T-helper 2 cell (primary cell): ENCODE data around the gene ANO9.
A peak's percentile ranks its signal among the peaks of the same experiment; 100 is the strongest.

Experiments
- DNase-seq, 5 experiments: peaks; one replicate each; pipeline versions ENCODE4 v3.0.0 to v3.0.0-alpha.2; 2012 to 2022

ANO9 gene

DNA sequence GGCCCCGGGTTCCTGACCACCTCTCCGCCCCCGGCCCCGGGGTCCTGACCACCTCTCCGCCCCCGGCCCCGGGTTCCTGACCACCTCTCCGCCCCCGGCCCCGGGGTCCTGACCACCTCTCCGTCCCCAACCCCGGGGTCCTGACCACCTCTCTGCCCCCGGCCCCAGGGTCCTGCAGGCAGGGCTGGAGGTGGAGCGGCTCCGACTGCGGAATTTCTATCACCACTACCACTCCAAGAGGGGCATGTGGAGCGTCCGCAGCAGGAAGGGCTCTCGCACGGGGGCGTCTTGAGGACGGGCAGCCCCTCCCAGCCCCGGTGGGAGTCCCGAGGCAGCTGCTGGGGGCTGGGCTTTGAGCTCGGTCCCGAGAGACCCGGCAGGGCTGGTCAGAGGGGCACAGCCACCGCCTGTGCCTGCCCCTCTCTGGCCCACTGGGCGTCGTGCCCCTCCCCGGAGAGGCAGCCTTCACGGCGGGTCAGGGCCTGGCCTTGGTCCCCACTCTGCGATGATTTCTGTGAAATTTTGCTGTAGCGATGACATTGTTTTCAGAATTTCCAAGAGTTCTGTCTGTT lies 60.2 kb downstream of the ANO9 start:
- DNase-seq: no peak

DNA sequence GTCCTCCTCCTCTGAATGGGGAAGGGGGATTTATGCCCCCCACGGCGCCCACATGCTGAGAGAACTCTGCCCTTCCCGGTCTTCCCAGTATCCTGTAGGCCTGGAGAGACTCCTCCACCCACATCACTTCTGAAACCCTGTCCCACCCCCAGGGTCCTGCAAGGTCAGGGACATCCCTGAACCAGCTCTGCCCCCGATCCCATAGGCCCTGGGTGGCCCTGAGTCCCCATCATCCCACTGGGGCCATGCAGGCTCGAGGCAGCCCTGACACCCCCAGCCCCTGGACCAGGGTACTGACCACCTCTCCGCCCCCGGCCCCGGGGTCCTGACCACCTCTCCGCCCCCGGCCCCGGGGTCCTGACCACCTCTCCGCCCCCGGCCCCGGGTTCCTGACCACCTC lies 60.8 kb downstream of the ANO9 start:
- DNase-seq: no peak

DNA sequence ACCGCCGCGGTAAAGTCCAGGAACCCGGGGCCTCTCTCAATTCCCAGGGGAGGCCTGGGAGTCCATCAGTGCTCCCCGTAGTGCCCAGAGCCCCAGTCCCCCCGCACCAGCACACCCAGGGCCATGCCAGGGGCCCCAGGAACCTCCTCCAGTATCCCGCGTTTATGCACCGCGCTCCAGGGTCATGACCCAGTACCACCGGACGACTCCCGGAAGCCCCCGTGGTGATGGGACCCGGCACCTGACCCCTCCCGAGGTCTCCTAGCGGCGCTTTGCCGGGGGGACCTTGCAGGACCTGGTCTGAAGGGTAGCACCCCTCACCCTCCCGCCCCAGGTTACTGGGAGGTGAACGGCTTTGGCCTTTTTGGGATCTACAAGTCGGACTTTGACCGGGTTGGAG lies 61.3 kb downstream of the ANO9 start:
- no peak for DNase-seq

DNA sequence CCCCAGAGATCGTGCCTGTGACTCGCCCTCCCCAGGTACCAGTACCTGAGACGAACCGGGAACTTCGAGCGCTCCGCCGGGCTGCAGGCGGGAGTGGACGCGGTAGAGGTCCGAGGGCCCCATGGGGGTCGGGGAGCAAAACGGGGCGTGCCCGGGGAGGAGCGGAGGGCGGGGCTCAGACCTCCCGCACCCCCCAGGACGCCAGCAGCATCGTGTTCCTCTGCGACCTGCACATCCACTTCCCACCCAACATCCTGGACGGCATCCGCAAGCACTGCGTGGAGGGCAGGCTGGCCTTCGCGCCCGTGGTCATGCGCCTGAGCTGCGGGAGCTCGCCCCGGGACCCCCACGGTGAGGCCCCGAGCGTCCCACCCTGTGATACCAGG lies 61.7 kb downstream of the ANO9 start:
- no peak for DNase-seq

DNA sequence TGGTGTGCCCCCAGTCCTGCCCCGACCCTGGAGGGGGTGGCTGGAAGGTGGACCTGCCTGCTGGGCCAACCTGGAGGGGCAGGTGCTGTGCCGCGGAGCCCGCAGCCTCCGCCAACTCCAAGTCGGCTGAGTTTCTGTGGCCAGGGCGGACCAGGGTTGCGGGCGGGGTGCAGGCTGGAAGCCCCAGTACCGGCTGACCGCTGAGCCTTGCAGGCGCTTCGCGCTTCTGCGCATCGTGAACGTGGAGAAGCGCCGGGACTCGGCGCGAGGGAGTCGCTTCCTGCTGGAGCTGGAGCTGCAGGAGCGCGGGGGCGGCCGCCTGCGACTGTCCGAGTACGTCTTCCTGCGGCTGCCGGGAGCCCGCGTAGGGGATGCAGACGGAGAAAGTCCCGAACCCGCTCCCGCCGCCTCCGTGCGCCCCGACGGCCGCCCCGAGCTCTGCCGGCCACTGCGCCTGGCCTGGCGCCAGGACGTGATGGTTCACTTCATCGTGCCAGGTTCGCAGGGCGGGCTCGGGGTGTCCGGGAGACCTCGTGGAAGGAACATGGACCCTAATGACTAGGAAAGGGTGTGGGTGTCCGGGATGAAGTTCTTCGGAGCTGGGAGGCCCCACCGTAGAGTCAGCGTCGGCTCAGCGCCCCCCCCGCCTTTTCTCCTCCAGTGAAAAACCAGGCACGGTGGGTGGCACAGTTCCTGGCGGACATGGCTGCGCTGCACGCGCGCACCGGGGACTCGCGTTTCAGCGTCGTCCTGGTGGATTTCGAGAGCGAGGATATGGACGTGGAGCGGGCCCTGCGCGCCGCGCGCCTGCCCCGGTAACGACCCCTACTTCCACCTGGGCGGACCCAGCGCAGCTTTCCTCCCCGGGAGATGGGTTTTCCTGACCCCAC lies 62.4 kb downstream of the ANO9 start:
- no peak for DNase-seq

DNA sequence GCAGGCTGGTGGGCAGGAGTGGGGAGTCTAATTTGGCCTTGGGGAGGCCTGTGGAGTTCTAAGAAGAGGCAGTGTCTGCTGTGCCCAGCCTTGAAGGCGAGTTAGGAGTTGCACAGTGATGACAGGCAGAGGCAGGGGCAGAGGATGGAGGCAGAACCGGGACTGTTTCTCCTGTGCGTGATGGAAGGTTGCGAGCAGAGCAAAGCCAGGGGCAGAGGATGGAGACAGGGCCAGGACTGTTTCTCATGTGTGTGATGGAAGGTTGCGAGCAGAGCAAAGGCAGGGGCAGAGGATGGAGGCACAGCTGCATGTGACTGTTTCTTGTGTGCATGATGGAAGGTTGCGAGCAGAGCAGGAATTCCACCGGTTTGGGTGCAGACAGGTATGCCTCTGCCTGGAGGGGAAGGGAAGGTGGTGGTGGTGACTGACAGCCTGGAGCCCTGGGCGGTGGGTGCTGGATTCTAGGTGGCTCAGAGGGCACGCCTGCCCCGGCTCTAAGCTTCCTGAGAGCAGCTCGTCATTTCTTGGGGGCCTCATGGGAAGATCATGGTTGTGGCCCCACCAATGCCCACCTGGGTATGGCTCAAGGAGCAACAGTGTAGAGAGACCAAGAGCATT lies 63.8 kb downstream of the ANO9 start:
- no peak for DNase-seq

DNA sequence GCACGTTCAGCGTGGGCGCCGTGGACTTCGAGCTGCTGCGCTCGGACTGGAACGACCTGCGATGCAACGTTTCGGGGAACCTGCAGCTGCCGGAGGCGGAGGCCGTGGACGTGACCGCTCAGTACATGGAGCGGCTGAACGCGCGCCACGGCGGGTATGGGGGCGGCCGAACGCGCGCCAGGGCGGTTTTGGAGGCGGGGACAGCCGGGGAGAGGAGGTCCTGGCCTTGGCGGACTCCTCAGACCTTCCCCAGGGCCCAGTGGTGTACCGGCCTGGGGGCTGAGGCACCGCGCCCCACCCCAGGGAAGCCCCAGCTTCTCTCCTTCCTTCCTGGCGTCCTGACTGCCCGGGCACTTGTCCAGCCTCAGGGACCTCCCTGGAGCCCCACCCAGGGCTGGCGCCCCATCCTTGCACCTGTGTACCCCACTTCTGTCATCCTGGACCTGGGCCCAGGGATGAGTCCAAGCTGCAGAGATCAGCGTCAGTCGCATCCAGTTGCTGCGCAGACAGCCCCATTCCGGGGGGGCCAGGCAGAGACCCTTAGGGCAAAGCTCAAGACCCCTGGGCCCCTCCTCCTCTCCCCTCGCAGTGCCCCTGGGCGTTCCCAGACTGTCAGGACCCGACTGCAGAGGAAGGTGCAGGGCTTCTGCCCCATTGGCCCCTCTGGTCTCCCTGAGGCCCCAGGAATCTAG lies 64.5 kb downstream of the ANO9 start:
- DNase-seq: no peak

DNA sequence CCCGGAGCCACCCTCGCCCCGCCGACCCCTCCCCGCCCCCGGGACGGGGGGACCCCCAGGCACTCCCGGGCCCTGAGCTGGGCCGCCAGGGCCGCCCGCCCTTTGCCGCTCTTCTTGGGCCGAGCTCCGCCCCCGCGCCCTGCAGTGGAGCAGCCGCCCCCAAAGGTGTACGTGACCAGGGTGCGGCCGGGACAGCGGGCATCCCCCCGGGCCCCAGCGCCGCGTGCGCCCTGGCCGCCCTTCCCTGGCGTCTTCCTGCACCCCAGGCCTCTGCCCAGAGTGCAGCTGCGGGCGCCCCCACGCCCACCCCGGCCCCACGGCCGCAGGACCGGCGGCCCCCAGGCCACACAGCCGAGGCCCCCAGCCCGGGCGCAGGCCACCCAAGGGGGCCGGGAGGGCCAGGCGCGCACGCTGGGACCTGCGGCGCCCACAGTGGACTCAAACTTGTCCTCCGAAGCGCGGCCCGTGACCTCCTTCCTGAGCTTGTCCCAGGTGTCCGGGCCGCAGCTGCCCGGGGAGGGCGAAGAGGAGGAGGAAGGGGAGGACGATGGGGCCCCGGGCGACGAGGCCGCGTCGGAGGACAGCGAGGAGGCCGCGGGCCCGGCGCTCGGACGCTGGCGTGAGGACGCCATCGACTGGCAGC lies 65.2 kb downstream of the ANO9 start:
- DNase-seq: no peak

DNA sequence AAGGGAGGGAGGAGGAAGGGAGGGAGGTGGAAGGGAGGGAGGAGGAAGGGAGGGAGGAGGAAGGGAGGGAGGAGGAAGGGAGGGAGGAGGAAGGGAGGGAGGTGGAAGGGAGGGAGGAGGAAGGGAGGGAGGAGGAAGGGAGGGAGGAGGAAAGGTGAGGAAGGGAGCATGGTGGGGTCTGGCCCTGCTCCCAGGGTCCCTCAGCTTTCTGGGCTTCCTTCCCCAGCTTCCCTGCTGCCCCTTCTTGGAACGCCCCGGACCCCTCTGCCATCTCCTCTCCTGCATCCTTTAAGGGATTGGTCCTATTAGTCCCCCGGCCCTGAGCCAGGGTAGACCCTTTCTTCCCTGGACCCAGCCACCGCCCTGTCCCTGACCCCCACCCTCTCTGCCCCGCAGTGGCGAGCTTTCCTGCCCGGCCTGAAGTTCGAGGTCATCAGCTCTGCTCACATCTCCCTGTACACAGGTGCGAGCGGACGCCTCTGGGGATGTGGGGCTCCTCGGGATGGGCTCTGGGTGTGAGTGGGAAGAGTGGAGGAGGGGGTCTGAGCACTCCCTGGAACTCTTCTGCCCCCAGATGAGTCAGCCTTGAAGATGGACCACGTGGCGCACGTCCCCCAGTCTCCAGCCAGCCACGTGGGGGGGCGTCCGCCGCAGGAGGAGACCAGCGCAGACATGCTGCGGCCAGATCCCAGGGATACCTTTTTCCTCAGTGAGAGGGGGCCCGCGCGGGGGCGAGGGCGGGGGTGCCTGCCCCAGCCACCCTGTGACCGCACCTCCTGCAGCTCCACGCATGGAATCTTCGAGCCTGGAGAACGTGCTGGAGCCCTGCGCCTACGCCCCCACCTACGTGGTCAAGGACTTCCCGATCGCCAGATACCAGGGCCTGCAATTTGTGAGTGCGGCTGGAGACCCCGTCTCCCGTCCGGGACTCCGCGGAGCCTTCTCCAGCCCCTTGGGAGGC lies 66.5 kb downstream of the ANO9 start:
- DNase-seq: no peak

DNA sequence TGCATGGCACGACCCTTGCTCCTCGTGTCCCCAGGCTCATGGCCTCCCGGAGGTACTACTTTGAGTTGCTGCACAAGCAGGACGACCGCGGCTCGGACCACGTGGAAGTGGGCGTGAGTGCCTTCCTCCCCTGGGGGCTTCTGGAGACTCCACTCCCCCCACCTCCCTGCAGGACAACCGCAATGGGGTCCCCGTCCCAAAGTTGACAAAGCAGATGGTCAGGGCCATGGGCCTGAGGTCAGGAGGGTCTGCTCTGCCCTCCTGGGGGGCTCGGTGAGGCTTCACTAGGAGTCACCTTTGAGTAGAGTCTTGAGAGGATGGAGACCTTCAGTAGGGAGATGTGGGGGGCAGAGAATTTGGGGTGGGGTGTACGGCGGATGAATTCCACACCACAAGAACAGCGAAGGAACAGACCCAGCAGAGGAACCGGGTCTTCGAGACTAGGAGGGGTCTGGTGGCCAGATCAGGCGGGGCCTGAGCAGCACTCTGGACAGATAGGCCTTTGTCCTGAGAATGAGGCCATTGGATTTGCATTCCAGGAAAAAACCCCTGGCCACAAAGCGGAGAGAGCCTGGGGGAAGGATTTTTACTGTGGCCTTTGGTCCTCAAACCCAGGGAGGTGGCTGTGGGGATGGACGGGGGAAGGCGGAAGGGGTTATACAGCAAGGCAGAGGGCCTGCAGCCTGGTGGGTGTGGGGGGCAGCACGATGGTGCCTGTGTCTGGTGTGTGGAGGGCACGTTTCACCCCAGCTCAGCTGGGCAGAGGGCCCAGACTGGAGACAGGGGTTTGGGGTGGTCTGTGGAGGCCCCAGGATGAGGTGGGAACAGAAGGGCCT lies 67.9 kb downstream of the ANO9 start:
- no peak for DNase-seq

DNA sequence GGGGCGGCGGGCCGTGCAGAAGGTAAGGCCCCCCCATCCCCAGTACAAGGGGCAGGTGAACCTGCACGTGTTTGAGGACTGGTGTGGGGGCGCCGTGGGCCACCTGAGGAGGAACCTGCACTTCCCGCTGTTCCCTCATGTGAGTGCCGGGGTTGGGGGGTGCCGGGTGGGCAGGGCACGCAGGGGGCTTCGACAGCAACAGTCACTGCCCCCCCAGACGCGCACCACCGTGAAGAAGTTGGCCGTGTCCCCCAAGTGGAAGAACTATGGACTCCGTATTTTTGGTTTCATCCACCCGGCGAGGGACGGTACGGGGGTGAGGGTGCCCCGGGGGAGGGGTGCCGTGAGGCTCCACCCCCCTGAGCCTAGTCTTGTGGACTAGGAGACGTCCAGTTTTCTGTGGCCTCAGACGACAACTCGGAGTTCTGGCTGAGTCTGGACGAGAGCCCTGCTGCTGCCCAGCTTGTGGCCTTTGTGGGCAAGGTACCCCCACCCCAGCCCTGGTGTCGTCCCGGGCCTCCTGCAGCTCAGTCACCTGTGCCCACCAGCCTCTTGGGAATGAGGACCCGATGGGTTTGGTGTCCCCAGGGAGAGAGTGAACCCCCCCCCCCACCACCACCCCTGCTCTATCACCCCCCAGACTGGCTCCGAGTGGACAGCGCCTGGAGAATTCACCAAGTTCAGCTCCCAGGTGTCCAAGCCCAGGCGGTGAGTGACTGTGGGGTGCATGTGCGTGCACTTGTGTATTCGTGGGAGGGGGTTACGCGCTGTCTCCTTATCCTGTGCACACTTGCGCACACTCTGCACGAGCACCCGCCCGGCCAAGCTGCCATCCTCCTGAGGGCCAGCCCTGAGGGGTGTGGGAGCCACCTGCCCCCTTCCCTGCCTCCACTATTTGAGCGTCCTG lies 68.7 kb downstream of the ANO9 start:
- DNase-seq: no peak

DNA sequence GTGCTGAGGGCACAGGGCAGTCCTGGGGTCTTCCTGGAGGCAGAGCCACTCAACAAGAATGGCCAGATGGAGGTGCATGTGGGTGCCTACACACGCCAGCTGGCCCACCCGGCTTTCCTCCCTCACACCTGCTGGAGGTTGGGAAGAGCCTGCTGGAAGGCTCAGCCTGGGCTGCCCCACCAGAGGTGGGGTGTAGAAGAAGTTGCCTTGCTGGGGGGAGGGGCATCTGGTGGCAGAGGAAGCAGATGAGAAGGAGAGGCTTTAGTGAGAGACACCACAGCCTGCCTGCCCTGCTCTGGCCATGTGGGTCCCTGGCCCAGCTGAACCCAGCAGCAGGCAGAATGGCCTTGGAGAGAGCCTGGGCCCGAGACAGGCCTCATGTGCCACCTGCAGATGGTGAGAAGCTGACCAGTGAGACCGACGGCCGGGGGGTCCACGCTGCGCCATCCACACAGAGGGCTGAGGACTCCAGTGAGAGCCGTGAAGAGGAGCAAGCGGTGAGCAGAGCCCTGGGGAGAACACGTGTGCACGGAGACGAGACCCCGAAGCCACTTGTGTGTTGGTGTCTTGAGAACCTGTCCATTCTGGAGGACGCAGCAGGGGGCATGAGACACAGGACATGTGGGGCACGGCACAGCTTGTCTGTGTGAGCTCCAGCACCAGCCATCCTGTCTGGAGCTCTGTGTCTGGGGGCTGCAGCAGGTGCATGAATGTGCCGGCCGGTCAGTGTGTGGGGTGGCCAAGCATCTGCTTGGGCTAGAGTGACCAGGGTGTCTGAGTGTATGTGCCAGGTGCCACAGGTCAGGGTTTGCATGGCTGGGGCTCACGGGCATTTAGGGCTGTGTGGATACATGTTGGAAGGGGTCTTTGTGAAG lies 69.9 kb downstream of the ANO9 start:
- DNase-seq: no peak

DNA sequence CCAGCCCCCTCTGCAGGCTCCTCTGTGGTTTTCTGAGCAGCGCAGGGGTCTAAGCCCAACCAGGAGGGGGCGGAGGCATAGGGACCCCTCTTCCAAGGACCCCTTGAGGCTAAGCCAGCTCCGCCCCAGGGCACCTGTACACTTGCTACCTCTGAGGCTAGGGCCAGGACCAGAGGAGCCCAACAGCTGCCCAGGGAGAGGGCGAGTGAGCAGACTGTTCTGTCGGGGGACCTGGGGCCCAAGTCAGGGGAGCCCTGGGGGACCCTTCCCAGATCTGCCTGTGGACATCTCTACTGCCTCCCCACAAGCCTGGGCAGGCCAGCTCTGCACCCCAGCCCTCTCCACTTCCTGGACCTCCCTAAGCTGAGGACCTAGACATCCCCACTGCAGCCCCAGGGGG lies 70.8 kb downstream of the ANO9 start:
- DNase-seq: no peak

DNA sequence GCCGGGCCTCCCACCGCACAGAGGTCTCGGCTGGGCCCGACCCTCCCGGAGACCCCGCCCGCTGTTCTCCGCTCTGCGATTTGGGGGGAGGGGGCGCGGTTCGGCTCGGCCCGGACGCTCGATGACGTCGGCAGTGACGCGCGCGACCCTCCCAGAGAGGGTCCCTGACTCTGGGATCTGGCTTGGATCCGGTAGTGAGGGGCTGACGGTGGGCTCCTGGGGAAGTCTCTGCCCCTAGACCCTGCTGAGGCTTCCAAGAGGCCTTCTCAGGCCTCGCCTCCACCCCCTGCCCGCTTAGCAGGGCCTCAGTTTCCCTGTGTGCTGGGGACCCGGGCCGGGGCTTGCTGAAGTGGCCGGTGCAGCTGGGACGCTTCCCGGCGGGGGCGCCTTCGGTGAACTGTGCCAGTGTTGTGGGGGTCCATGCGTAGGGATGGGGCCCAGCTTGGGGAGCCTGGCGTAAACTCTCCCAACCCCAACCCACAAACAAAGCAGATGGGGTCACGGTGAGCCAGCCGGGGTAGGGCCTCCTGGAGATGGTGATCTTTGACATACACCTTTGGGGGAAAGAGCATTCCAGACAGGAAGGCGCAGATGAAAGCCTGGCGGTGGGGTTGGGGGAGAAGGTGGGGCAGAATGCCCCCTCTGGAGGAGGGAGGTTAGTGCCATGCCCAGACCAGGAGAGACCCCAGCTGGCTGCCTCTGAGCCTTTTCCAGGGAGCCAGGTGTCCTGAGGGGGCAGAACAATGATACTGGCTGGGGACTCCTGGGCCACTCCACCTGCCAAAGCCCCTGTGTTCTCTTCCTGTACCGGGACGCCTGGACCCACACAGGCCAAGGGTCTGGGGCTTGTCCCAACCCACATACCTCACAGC lies 71.5 kb downstream of the ANO9 start:
- DNase-seq: no peak

DNA sequence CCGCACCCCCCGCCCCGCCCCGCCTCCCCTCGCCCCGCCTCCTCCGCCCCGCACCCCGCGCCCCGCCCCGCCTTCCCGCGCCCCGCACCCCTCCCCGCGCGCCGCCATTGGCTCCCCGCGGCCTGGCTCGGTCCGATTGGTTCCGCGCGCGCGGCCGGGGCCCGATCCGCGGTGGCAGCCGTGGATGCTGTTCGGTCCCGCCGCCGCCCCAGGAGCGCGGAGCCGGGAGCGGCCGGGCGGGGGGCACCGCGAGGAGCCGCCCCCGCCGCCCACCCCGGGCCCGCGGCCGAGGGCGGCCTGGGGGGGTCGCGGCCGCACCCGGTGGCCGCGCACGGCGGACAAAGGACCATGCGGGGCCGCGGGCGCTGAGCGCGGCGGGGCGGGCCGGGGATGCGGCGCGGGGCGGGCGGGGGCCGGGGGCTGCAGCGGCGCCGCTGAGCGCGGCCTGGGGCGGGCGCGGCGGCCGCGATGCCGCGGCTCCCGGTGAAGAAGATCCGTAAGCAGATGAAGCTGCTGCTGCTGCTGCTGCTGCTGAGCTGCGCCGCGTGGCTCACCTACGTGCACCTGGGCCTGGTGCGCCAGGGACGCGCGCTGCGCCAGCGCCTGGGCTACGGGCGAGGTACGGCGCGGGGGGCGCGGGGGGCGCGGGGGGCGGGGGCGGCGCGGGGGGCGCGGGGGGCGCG lies 72.3 kb downstream of the ANO9 start, which contains the start of gene B4GALNT4:
Gene B4GALNT4, plus strand, starts transcription at position 164 of the 683 bp plus-strand sequence. Its CDS starts 305 bp downstream, at position 469.
- DNase-seq: peak in 2 of 5 experiments; percentile 33 to 43

DNA sequence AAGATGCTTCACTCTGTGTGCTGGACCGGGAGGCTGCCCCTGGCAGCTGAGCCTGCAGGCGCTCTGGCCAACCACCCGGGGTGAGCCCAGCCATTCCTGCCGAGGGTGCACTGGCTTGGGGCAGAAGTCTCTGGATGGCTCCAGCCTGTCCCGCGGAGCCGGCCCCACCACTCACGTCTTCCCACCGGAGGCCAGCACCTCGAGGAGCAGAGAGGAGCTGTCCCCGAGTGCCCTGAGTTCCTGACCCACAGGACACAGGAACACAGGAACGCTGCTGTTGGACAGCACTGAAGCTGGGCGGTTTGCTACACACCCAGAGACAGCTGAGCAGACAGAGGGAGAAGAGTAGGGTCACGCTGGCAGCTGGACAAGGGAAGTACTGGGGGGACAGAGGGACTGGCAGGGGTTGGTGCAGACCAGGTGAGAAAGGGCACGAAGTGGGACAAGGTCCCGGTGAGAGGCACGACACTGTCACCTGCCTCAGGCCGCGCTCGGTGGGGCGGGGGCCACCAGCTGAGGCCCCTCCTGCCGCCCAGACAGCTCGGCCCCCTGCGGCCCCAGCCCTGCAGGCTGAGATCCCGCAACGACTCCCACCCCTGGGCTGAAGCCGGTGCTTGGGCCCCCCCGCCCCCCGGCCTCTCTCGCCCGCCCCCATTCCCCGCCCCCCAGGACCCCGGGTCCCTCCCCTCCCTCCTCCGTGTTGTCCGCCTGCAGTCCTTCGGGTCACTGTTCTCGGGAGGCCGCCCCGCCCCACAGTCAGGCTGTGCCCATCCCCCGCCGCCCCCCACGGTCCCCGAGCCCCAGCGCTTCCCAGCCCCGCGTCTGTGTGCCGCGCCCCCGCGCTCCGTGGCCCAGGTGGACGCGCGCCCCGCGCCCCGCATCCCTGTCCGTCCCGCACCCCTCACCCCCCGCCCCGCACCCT lies 73.1 kb downstream of the ANO9 start:
- DNase-seq: peak in 1 of 5 experiments; percentile 3
